ENCODE measurements around the gene CETP.

The CETP gene

DNA sequence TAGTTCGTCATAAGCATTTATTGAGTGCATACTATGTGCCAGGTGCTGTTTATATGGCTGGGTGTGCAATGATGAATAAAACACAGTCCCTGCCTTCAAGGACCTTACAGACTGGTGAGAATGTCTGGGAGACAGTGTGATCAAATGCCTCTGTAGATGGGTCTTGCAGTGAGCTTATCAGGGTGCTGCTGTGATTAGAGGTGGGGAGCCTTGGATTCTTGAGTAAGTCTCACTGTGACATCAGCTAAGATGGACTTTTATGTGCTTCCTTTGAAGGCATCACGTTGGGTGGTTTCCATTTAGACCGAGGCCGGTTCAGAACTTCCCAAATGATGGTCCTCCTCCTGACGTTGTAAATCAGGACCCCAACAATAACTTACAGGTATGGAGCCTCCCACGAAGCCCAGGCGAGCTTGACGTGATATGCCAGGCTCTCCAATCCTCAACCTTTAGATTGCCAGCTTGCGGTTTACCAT lies 19.9 kb upstream of the CETP start:
- TF ChIP-seq, protein P1, sequence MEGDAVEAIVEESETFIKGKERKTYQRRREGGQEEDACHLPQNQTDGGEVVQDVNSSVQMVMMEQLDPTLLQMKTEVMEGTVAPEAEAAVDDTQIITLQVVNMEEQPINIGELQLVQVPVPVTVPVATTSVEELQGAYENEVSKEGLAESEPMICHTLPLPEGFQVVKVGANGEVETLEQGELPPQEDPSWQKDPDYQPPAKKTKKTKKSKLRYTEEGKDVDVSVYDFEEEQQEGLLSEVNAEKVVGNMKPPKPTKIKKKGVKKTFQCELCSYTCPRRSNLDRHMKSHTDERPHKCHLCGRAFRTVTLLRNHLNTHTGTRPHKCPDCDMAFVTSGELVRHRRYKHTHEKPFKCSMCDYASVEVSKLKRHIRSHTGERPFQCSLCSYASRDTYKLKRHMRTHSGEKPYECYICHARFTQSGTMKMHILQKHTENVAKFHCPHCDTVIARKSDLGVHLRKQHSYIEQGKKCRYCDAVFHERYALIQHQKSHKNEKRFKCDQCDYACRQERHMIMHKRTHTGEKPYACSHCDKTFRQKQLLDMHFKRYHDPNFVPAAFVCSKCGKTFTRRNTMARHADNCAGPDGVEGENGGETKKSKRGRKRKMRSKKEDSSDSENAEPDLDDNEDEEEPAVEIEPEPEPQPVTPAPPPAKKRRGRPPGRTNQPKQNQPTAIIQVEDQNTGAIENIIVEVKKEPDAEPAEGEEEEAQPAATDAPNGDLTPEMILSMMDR (conservative IDR thresholded peaks at IDR 0.05; ENCODE audit: low read depth), result no peak
- POLR2A ChIA-PET (ENCODE audit: low non-redundant PET), result no interaction called here
- CTCF ChIA-PET, result no interaction called here
- H3K27ac ChIP-seq, result no peak overlapping the region
- DNase-seq (ENCODE audit: low spot score), result no peak

DNA sequence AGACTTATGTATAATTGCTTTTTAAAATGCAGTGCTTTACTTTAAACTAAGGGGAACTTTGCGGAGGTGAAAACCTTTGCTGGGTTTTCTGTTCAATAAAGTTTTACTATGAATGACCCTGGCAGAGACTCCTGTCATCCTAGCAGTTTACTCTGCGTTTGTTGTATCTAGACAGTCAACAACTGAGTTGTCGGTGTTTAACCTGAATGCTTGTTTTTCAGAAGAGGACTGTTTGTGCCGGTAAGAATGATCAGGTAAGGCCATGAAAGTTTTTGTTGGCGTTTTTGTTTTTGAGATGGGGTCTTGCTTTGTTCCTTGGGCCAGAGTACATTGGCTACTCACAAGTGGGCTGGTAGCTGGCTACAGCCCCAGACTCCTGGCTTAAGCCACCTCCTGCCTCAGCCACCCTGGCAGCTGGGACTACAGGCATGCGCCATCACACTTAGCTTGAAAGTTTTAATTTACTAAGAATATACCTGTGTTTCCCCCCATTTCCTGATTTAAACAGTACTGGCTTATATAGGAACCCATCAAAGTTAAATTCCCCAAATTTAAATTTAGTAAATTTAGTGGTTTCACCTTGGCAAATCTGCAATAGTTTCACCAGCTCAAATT lies 17.9 kb upstream of the CETP start:
- no peak for DNase-seq (ENCODE audit: low spot score)
- POLR2A ChIA-PET (ENCODE audit: low non-redundant PET), result interaction anchor here (0.6 kb wide), 1 partner anchor 98 kb away, joined by 3 read pairs; no protein-coding TSS in a partner anchor
- TF ChIP-seq, protein P1 (conservative IDR thresholded peaks at IDR 0.05; ENCODE audit: low read depth), result no peak
- peak overlapping the region; percentile 40; the same call in 1 of the 2 replicates for H3K27ac ChIP-seq
- CTCF ChIA-PET, result interaction anchor here (0.6 kb wide), 2 partner anchors 27 to 72 kb away, joined by 3 read pairs; no protein-coding TSS in a partner anchor

DNA sequence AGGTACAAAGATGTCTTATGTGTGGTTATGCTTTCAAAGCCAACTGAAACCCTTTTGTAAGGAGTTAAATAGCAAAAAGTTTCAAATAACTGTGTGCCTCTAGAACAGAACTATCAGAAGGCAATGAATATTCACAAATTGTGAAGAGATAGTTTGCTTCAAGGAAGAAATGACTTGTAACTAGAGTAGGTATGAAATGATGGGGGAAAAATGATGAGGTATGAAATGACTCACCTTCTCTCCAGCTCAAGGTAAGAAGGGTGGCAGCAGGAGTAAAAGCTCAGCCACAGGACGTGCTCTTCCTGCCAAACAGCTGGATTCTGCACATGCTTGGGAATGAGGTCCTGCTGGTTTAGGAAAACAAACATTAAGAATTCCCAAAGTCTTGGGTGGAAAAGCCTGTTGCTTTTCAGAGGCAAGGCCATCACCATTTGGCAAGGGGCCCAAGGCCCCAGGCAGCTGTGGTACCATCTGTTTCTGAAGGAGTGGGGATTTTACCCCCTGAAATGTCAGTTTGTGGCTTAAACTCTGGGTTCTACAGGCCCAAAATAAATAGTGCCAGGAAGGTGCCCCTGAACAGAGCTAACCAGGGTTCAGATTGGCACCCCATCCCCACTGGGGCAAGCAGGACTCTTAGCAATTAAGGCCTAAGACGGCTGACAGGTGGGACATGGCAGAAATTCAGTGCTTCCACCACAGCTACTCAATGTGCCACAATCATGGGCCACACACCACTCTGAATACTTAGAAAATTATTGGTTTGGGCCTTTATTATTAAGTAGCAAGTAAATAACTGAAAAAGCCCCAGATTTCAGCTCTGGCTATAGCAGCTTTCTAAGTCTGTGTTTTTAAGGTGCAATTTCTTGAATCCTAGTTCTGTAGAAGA lies 16.6 kb upstream of the CETP start:
- peak overlapping the region; percentile 39 for H3K27ac ChIP-seq
- peak; percentile 61 for DNase-seq (ENCODE audit: low spot score)
- CTCF ChIA-PET, result interaction anchor here (0.5 kb wide), 1 partner anchor 57 kb away, joined by 4 read pairs; no protein-coding TSS in a partner anchor

DNA sequence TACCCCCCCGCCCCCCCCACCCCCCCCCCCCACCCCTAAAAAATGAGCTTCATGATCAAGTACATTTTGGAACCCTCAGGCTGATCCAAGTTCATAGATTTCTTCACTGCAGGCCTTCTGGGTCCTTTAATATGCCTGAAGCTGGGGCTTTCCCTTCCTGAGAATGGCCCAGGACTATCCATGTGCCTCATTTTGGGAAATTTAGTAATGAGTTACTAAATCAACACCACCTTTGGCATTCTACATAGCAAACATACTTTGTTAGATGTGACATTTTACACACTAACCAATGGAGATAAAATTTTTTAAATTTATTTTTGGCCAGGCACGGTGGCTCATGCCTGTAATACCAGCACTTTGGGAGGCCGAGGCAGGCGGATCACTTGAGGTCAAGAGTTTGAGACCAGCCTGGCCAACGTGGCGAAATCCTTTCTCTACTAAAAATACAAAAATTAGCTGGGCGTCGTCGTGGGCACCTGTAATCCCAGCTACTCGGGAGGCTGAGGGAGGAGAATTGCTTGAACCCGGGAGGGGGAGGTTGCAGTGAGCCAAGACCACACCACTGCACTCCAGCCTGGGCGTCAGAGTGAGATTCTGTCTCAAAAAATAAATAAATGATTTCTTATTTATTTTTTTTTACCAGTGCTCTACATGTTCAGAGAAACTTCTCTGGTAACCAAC lies 15.8 kb upstream of the CETP start:
- no peak for DNase-seq (ENCODE audit: low spot score)
- TF ChIP-seq, protein P1 (conservative IDR thresholded peaks at IDR 0.05; ENCODE audit: low read depth), result no peak
- peak overlapping the region; percentile 28; the same call in 1 of the 2 replicates for H3K27ac ChIP-seq
- ChIA-PET POLR2A (ENCODE audit: low non-redundant PET) (no interaction called here), CTCF (interaction anchor here (0.5 to 0.7 kb wide), 2 partner anchors 58 to 79 kb away, joined by 4 to 5 read pairs; no protein-coding TSS in a partner anchor)

More for the DNA sequence above, 16.6 kb upstream of the CETP start:
- TF ChIP-seq, protein P1 (conservative IDR thresholded peaks at IDR 0.05; ENCODE audit: low read depth), result no peak
- POLR2A ChIA-PET (ENCODE audit: low non-redundant PET), result no interaction called here

DNA sequence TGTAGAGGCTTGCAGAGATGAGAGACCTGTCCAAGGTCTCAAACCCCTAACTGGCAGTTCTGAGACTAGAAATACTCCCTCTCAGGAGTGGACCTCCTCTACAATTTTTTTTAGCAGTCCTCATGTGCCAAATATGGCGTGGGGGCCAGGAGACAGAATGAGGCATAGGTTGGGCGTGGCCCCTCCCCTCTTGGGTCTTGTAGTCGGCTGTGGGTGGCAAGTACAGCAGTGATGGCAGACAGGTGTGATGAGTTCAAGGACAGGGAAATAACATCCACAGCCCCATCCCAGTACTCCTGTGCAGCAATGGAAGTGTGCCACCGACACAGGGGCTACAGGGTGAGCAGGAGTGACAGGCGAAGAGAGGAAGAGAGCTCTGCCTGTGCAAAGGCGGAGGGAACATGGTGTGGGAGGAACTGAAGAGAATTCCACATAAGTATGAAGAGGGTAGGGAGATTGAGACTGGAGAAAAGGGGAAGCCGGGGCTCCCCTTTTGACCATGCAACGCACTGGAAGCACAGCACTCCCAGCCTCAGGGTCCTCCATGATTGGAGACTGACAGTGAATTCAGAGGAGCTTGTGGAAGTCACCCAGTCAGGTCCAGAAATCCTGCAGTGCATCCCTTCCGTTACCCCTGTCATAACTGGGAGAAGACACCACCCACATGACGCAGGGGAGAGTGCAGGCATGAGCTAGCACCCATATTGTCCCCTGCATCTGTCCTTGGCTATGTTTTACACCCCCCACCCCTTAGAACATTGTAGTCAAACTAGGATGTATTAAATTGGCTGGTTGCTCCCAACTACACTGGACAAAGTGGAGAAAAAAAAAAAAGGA lies 14.8 kb upstream of the CETP start:
- ChIA-PET CTCF (interaction anchor here (0.6 to 0.7 kb wide), 5 partner anchors 18 to 534 kb away, joined by 3 to 4 read pairs (median 3); no protein-coding TSS in a partner anchor), POLR2A (ENCODE audit: low non-redundant PET) (interaction anchor here (0.8 kb wide), 1 partner anchor 76 kb away, joined by 3 read pairs; no protein-coding TSS in a partner anchor)
- DNase-seq (ENCODE audit: low spot score), result no peak
- TF ChIP-seq, protein P1 (conservative IDR thresholded peaks at IDR 0.05; ENCODE audit: low read depth), result no peak
- peak overlapping the region; percentile 36 for H3K27ac ChIP-seq

All from RWPE1 (cell line).